NCI-H446 treated with DMSO at 0.1 percent for 48 hours (cell line): ENCODE measurements around the gene PIBF1.
"Not testable (repeated sequence)": the region's sequence is repeated elsewhere in the genome, so short reads cannot be mapped to it uniquely, and the experiment has no call there.

Experiments used
- DNase-seq: peaks from one replicate; lab custom pipeline; 2025; lab: John Stamatoyannopoulos, UW

PIBF1 gene, protein sequence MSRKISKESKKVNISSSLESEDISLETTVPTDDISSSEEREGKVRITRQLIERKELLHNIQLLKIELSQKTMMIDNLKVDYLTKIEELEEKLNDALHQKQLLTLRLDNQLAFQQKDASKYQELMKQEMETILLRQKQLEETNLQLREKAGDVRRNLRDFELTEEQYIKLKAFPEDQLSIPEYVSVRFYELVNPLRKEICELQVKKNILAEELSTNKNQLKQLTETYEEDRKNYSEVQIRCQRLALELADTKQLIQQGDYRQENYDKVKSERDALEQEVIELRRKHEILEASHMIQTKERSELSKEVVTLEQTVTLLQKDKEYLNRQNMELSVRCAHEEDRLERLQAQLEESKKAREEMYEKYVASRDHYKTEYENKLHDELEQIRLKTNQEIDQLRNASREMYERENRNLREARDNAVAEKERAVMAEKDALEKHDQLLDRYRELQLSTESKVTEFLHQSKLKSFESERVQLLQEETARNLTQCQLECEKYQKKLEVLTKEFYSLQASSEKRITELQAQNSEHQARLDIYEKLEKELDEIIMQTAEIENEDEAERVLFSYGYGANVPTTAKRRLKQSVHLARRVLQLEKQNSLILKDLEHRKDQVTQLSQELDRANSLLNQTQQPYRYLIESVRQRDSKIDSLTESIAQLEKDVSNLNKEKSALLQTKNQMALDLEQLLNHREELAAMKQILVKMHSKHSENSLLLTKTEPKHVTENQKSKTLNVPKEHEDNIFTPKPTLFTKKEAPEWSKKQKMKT

DNA sequence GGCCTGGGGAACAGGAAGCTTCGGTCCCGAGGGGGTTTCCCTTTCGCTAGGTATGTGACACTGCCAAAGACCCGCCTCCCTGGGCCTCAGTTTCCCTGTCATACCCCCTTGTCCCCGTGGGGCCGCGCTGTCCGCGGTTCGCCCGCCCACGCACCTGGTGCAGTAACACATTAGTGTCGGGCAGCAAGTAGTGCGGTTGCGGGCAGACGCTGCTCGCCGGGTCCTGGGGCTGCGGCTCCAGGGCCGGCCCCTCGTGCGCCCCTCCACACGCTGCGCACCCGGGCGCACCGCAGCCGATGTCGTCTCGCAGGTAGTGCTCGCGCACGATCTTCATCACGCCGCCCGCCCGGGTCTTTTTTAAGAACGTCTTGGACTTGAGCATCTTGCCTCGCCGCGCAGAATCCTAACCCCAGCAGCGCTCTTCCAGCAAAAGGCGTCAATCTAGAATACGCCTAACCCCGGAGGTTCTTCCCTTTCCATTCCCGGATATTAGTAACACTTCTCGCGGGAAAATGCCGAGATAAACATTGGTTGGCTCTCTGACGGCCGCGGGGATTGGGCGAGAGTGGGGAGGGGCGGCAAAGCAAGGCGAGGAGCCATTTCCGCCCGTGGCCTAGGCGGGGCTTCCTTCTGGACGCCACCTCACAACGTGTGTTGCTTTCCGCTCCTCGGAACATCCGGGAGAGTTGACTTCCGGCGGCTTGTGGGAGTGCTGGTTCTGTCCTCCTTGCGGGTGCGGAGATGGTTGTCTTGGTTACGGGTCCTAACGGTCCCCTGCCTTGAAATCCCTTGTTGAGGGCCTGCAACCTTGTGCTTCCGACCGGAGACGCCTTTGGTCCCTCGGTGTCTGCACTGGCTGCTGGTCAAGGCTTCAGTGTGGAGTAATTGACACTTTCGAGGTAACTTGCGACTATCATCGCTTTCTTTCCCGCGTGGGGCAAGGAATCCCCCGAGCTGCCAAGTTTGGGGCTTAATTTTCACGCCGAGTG lies at the start of gene PIBF1, which contains the start of gene DIS3:
Gene PIBF1 (plus strand): TSS at position 683 of the 989 bp plus-strand sequence. CDS start 1,337 bp downstream, outside the sequence.
Gene DIS3 (minus strand): TSS at position 450 of the 989 bp plus-strand sequence. CDS start 68 bp downstream, at position 382.
- peak; percentile 77 for DNase-seq

DNA sequence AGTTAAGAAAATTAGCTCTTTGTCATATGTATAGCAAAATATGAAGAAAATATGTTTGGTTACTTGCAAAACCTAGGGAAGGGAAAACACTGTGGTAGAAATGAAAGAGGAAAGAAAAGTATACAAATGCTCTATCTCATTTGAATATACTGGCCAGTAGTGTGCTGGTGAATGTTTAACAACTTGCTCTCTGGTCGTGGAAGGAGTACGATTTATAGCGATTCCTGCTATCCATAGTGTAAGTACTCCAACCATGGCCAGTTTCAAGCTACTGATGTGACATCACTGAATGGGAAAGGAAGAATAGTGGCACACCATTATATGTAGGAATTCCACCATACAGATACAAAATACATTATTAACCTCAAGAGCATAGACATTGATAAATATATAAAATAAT lies 44.9 kb upstream of the PIBF1 start:
- no peak for DNase-seq

DNA sequence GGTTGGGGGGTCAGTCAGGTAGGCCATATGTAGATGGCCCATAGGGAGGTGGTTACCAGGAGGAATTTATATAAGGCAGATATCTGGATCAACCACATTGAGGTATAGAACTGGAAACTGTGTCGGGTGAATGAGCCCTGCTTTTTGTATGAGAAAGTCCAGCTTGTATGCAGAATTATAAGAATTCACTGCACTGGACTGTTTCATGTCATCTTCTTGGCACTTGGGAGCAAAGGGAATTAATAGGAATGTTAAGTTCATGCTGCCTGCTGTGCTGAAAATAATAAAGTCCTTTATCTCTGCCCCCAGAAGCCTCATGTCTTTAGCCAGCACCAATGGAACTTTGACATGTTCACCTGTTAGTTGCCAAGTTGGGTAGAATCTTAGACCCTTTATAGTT lies 41.9 kb upstream of the PIBF1 start:
- DNase-seq: no peak

DNA sequence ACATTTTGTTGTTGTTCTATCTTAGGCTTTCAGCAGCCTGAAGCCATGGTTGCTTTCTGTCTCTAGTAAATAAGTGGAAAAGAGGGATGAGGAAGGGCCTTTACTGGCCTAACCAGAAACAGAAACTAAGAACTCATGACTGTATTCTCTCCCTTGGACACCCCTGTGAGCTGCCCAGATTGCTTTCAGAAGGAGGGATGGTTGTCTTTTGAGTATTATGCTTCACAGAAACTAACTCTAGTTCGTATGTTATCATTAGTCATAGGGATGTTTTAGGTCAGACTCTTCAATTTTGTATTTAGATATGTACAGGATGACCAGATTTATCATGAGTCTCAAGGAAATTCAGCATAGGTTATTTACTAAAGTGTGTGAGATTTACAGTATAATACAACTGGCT lies 36.7 kb upstream of the PIBF1 start:
- DNase-seq: no peak

DNA sequence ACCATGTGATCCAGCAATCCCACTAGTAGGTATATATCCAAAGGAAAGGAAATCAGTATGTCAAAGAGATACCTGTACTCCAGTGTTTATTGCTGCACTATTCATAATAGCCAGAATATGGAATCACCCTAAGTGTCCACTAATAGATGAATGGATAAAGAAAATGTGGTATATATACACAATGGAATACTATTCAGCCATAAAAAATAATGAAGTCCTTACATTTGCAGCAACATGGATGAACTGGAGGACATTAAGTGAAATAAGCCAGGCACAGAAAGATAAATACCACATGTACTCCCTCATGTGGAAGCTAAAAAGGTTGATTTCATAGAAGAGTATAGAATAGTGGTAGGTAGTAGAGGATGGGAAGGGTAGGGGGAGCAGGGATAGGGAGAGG lies 30.7 kb upstream of the PIBF1 start:
- no peak for DNase-seq

DNA sequence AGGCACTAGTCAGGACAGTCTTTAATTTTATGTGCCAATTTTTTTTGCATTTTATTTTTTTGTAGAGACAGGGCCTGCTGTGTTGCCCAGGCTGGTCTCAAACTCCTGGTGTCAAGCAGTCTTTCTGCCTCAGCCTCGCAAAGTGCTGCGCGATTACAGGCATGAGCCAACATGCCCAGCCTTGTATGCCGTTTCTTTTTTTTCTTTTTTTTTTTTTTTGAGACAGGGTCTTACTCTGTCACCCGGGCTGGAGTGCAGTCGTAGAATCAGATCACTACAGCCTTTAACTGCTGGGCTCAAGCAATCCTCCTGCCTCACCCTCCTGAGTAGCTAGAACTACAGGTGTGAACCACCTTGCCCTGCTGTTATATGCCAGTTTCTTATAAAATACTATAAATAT lies 27.8 kb upstream of the PIBF1 start:
- DNase-seq: no peak

DNA sequence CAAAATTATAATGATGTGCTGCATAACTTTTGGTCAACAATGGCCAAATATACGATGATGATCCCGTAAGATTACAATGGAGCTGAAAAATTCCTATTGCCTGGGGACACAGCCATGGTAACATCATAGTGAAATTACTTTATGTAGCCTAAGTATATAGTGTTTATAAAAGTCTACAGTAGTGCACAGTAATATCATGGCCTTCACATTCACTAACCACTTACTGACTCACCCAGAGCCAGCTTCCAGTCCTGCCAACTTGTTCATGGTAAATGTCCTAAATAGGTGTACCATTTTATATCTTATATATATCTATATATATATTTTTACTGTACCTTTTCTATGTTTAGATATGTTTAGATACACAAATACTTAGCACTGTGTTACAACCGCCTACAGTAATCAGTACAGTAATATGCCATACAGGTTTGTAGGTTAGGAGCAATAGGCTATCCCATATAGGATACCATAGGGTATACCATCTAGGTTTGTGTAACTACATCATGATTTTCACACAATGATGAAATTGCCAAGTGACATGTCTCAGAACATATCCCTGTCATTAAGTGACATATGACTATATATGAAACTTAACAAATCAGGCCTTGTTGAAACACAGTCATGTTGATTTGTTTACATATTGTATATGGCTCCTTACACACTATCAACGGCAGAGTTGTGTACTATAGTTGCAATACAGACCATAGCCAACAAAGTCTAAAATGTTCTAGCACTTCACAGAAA lies 24.0 kb upstream of the PIBF1 start:
- no peak for DNase-seq

DNA sequence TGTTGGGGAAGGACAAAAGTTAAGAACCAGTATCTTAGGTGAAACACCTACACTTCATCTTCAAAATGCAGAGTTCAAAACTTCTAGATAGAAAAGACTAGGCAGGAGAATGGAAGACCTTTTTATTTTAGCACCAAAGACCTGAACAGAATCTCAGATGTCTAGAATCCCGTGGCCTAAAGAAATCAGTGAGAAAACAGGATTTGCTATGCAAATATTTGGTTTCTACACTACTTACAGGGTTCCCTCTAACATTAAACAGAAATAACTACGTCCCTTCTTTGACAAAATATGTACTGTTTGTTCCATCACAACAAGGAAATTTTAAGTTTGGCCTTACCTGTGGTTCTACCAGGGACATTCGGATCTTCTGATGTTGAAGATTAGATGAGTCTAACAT lies 21.7 kb upstream of the PIBF1 start:
- no peak for DNase-seq

DNA sequence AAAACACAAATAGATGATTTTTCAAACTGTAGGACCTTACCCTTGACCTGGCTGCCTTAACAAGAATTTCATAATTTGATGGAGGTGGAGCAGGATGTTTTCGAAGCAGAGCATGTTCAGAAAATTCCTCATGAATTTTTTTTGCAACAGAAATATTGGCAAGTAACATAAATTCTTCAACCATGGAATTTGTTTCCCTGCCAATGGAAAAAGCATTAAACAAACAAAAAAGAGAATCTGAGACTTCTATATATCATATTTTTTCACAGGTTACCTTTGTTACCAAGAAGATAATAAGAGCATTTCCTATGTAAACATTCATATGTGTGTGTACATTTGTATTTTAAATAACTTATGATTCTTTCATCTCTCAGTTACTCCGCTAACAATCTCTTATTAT lies 18.5 kb upstream of the PIBF1 start:
- no peak for DNase-seq

DNA sequence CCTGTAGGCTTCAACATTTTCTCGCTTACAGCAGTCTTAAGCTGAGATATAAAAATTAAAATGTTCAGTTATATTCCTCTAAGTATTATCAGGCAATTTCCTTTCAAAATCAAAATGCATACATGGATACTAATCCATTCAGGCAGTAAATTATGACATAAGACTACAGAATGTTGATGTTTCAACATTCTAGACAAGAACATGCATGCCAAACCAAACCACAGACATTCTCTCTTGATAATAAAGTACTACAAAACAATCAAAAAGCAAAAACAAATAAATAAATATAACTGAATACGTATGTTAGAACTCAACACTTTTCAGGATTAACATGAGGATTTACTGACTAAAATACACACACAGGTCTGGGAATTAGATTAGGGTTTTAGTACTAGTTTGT lies 7.9 kb upstream of the PIBF1 start:
- no peak for DNase-seq

DNA sequence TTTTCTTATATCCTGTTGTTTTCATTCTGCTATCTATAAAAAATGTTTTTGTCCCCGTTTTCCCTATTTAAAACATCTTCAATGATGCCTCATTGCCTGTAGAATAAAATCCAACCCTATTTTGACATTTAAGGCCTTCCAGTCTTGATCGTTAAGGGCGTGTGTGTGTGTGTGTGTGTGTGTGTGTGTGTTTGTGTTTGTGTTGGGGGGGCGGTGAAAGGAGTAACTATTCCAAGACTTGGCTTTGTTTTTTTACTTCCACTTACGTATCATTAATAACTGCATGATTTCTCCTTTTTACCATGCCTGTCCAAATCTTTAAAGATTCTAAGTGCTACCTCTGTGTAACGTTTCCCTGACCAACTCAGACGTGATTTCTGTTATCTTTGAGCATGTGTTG lies 784 bp downstream of the PIBF1 start:
- DNase-seq: no peak

DNA sequence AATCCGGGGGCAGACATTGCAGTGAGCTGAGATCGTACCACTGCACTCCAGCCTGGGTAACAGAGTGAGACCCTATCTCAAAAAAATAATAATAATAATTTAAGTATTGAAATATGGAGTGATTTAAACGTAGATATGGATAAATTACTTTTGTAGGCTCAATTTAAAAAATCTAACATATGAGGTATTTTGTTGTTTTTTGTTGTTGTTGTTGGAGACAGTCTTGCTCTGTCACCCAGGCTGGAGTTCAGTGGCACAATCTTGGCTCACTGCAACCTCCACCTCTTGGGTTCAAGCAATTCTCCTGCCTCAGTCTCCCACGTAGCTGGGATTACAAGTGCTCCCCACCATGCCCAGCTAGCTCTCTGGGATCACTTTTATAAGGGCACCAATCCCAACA lies 2.7 kb downstream of the PIBF1 start:
- not testable (repeated sequence) for DNase-seq

DNA sequence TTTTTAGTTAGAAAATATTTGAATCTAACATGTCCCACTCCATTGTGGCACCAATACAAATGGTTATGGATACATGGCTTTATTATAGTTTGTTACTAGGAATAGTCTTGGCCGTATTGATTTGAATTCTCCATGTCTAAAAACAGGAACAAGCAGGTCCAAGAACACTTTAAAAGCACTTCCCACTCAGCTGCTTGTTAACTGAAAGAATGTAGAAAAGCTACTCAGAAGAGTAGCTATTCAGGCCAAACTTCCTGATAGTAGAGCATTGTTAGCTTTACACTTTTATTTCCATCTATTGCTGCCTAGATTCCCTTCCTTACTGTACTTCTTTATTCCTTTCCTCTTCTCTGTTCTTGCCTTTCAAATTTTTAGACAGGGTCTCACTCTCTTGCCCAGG lies 6.9 kb downstream of the PIBF1 start:
- no peak for DNase-seq

DNA sequence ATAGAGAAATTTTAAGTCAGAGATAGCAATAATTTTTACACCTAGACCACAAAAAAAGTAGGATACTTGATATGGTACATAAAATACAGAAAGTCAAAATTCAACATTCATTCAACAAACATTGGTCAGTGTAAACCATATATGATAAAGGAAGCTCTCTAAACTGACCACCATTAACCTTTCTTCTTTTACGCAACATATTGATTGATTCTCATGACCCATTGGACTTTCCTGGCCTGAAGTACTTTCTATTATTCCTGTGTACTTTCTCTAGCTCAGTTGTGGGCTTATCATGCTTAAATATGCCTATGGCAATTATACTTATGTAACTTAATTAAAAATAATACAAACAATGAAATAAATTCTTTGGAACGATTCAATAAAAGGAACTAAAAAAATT lies 10.7 kb downstream of the PIBF1 start:
- DNase-seq: no peak

DNA sequence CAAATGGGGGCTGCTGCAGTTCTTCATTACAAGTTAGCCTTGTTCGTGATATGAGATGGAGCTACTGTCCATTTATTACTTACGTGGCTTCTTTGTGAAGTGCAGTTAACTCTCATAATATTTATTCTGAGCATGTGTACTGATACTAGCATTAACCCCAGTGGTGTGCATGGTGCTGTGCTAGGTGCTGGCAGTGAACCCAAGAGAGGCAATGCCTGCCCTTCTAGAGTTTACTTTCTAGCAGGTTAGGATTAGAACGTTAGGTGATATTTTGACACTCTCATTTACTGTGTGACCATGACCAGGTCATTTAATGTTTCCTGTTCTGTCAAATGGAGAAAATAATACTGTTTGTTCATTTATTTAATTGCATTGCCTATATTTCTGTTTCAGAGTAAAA lies 16.9 kb downstream of the PIBF1 start:
- no peak for DNase-seq

DNA sequence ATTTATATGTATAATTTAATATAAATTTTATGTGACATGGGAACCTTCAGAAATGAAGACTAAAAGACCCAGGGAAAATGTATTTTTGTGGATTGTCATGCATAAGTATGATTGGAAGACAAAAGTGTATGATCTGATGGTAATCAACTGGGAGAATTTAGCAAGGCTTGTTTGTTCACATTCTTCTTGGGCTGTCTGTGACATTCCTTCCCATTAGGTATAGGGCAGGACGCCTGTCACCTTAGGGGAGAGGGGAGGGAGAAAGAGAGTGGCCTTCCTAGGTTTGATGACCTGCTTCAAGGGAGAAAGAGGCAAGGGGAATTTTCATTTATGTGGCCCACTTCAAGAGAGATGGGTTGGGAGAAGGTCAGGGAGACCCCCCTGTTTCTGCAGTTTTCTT lies 22.4 kb downstream of the PIBF1 start:
- DNase-seq: no peak

DNA sequence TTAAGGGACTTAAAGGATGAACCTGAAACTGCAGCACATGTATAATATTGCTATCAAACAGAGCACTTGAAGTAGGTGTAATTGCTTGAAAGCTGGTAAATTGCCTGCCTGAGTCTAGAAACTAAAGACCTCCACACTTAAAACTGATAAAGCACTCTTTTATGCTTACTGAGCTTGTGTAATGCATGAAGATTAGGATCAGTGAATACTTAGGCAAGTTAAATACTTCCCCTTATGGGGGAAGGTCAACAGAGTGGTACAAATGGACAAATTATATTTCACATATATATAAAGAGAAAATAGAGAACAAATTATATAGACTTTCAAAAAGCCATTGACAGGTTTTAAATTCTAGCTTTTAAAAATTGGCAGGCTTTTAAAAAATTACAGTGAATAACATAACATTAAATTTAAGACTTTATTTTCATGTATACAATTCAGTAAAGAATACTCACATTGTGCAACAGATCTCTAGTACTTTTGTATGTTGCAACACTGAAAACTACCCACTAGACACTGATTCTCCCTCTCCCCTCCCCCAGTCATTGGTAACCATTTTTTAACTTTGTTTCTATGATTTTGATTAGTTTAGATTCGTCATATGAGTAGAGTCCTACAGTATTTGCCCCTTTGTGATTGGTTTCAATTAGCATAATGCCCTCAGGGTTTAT lies 23.9 kb downstream of the PIBF1 start:
- no peak for DNase-seq

DNA sequence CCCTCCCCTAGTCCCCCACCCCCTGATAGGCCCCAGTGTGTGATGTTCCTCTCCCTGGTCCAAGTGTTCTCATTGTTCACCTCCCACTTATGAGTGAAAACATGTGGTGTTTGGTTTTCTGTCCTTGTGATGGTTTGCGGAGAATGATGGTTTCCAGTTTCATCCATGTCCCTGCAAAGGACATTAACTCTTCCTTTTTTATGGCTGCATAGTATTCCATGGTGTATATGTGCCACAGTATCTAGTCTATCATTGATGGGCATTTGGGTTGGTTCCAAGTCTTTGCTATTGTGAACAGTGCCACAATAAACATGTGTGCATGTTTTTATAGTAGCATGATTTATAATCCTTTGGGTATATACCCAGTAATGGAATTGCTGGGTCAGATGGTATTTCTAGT lies 24.6 kb downstream of the PIBF1 start:
- not testable (repeated sequence) for DNase-seq

DNA sequence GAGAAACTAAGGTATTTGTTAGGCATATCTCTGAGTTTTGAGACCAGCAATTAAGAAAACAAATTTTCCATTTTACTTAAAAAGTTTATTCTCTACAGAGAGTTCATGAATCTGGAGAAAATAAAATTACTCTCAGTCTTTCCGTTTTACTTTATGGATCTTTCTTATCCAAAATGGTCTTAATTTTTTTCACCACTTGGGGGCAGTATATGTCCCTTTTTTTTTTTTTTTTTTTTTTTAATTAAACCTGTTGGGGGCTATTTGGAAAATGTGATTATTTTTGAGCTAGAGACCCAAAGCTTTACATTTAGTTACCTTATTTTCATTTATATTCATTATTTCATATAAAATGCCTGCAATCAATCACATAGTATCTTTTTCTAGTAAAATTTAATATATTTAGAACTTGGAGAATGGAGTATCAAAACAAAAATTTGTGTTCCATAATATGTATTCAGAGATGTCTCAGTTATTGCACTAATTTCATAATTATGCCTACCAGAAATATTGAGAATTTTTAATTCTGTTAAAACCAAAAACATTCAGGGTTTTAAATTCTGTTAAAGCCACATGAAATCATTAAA lies 27.1 kb downstream of the PIBF1 start:
- DNase-seq: no peak

DNA sequence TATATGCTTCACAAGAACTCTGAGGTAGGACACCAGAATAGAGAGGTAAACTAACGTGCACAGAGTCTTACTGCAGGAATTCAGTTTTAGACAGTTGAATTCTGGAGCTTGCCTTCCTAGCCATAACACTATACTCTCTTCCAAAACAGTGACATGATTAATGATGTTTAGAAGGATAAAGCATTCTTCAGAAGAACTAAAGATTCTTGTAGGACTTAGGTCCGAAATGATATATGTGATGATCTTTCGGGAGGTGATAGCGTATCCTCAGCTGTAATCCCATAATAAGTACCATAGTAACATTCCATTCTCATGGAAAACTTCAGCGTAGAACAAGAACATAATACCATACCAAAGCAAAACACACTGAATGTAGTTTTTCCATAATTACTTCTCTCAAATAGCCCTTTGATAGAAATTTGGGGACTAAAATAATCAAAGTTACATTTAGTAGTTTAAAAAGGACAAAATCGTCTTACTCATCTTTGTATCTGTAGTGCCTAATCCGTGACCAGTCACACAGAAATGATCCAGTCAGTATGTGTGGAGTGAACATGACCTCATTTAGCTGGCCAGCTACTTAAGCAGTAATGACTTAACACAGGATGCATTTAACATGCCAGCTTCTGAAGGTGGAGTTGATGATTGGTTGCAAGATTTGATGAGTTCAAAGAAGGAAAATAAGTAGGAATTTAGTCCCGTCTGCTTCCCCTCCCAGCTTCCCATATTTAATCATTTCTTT lies 38.4 kb downstream of the PIBF1 start:
- no peak for DNase-seq
